A673 (cell line): ENCODE results near the gene ROR1. TPM values are rescaled to one million over a fixed set of nuclear protein-coding genes. Genes with fewer than 3 reads are reported as not detected.

Experiments
- BruUV-seq: library from RNA; stranded (reverse); fragments of 400-500 nt; replicated peaks from 2 replicates; lab custom pipeline; 2021; lab: Mats Ljungman, UMichigan
- CTCF ChIA-PET: fragments of 300-600 bp; sonication (Branson Sonifier 250); formaldehyde crosslinking; loops from one replicate; lab custom pipeline; 2022; ENCODE audit warnings: antibody characterized with exemption; lab: Charles Lee
- POLR2A ChIA-PET: fragments of 300-600 bp; sonication (Branson Sonifier 250); formaldehyde crosslinking; loops from one replicate; lab custom pipeline; 2022; ENCODE audit warnings: antibody characterized with exemption; ENCODE audit not compliant: low non-redundant PET; lab: Charles Lee
- DNase-seq: peaks from one replicate; pipeline ENCODE4 v3.0.0-alpha.2; 2015; ENCODE audit warnings: low spot score
- H3K27ac ChIP-seq: fragments of 200-600 bp; sonication (generic); 2 replicates; pipeline ENCODE4 v1.5.1; 2016; ENCODE audit warnings: mixed run types, low read depth, mild to moderate bottlenecking, mixed read lengths, antibody characterized with exemption, low read length; ENCODE audit not compliant: poor library complexity, severe bottlenecking
- H3K27me3 ChIP-seq: fragments of 200-600 bp; sonication (generic); replicated peaks from 2 replicates; pipeline ENCODE4 v1.6.1; 2017; ENCODE audit warnings: mixed run types, low read depth, mild to moderate bottlenecking, mixed read lengths, antibody characterized with exemption, low read length; ENCODE audit not compliant: insufficient read depth, poor library complexity
- H3K36me3 ChIP-seq: fragments of 200-600 bp; sonication (generic); 2 replicates; pipeline ENCODE4 v1.6.1; 2016; ENCODE audit warnings: mixed run types, mild to moderate bottlenecking, mixed read lengths, antibody characterized with exemption, low read length; ENCODE audit not compliant: insufficient read depth, poor library complexity, severe bottlenecking
- H3K4me1 ChIP-seq: fragments of 200-600 bp; sonication (generic); 2 replicates; pipeline ENCODE4 v1.6.1; 2017; ENCODE audit warnings: mixed run types, mild to moderate bottlenecking, mixed read lengths, antibody characterized with exemption, low read length; ENCODE audit not compliant: insufficient read depth, poor library complexity, severe bottlenecking
- H3K4me3 ChIP-seq: fragments of 200-600 bp; sonication (generic); 2 replicates; pipeline ENCODE4 v1.5.1; 2016; ENCODE audit warnings: low read depth, mixed run types, mild to moderate bottlenecking, mixed read lengths, low read length; ENCODE audit not compliant: poor library complexity, severe bottlenecking
- H3K9me3 ChIP-seq: fragments of 200-600 bp; sonication (generic); 2 replicates; pipeline ENCODE4 v1.6.1; 2016; ENCODE audit warnings: mixed run types, low read depth, mild to moderate bottlenecking, mixed read lengths, antibody characterized with exemption, low read length; ENCODE audit not compliant: poor library complexity, severe bottlenecking
- CTCF ChIP-seq: fragments of 300-800, 200-600 bp; sonication (generic); conservative IDR thresholded peaks from 2 replicates; pipeline ENCODE4 v1.5.1; 2017; ENCODE audit warnings: low read depth, mild to moderate bottlenecking, antibody characterized with exemption, low read length, moderate library complexity, mixed read lengths
- EZH2 ChIP-seq: fragments of 200-600 bp; sonication (generic); IDR thresholded peaks from 2 replicates; pipeline ENCODE4 v1.6.1; 2017; ENCODE audit warnings: borderline replicate concordance, low read depth, mild to moderate bottlenecking, mixed read lengths, antibody characterized with exemption, low read length; ENCODE audit not compliant: poor library complexity, severe bottlenecking
- intact Hi-C: fragments of 100-400 bp; cut with micrococcal nuclease; formaldehyde crosslinking; loops from one replicate; pipeline ENCODE4 v1.10.0; 2022; ENCODE audit not compliant: unreplicated experiment
- total RNA-seq: library from RNA; stranded (reverse); gene quantifications from 2 replicates; pipeline ENCODE4 v1.2.3, GENCODE V29; 2021

The ROR1 gene
- total RNA-seq, 1 experiment from 2014 or later, result 7.4 TPM

- TF ChIP-seq EZH2 (no peak), CTCF (no peak)
- no peaks in the 10 kb centered on the region for H3K27me3 ChIP-seq
- POLR2A ChIA-PET, result no interaction called here
- no peaks in the 10 kb centered on the region for H3K9me3 ChIP-seq
- H3K4me3 ChIP-seq, result no peak overlapping the region
- H3K4me1 ChIP-seq, result no peaks in the 10 kb centered on the region
- H3K36me3 ChIP-seq, result no peaks in the 10 kb centered on the region
- CTCF ChIA-PET, result no interaction called here
- H3K27ac ChIP-seq, result no peak overlapping the region
- DNase-seq, result no peak
- intact Hi-C loops, result no loop called here
- BruUV-seq, result no TSS peak
These were observed 26.4 kb upstream of the ROR1 start for GRCh38 chr1:63747445-63747844.

GRCh38 chr1:63748046-63748580 lies 25.7 kb upstream of the ROR1 start:
- no TSS peak for BruUV-seq
- Histone ChIP-seq H3K27me3 (no peaks in the 10 kb centered on the region), H3K4me3 (no peak overlapping the region), H3K9me3 (no peaks in the 10 kb centered on the region), H3K36me3 (no peaks in the 10 kb centered on the region), H3K27ac (no peak overlapping the region), H3K4me1 (no peaks in the 10 kb centered on the region)
- no peak for DNase-seq
- intact Hi-C loops, result no loop called here
- ChIA-PET POLR2A (no interaction called here), CTCF (no interaction called here)
- TF ChIP-seq EZH2 (no peak), CTCF (no peak)

- POLR2A ChIA-PET, result no interaction called here
- intact Hi-C loops, result no loop called here
These were observed 25.2 kb upstream of the ROR1 start for GRCh38 chr1:63748641-63749040.

More at GRCh38 chr1:63748641-63749040, 25.2 kb upstream of the ROR1 start:
- Histone ChIP-seq H3K36me3 (no peaks in the 10 kb centered on the region), H3K27me3 (no peaks in the 10 kb centered on the region), H3K27ac (no peak overlapping the region), H3K9me3 (no peaks in the 10 kb centered on the region), H3K4me3 (no peak overlapping the region), H3K4me1 (no peaks in the 10 kb centered on the region)
- no peak for DNase-seq
- no TSS peak for BruUV-seq
- TF ChIP-seq CTCF, result no peak
- TF ChIP-seq EZH2, result no peak
- CTCF ChIA-PET, result no interaction called here
